ENCODE measurements around the gene CTBP1.

DNA sequence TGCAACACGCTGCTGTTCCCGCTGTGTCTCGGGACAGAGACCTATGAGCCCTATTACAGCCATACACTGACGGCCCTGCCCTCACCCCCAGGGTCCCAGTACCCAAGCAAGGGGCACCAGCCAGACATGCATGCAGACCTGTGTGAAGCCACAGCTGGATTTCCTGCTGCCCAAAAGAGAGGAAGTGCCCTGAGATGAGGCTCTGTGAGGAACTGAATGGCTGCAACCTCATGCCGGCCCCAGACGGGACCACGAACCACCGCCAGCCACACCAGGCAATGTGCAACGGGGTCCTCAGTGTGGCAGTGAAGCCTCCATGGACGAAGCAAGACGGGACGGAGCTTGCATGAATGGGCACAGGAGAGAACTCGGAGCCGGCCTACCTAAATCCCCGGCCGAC is 21.1 kb downstream of the CTBP1 start:
- TF ChIP-seq CTCF (IDR thresholded peaks at IDR 0.05) (no peak), EZH2phosphoT487 (IDR thresholded peaks at IDR 0.05) (no peak), EZH2 (IDR thresholded peaks at IDR 0.05) (no peak)
